Stimulated activated CD4-positive, alpha-beta T cell treated with anti-CD3 and anti-CD28 coated beads, Interleukin-4, amount 100 ng/mL, for 4 hours (primary cell): ENCODE measurements around the gene COL20A1.
"Not testable (repeated sequence)": the region's sequence is repeated elsewhere in the genome, so short reads cannot be mapped to it uniquely, and the experiment has no call there.

ENCODE experiments used
- DNase-seq, 2 experiments: peaks; one replicate each; pipeline ENCODE4 v3.0.0-alpha.2; 2020

The COL20A1 gene

DNA sequence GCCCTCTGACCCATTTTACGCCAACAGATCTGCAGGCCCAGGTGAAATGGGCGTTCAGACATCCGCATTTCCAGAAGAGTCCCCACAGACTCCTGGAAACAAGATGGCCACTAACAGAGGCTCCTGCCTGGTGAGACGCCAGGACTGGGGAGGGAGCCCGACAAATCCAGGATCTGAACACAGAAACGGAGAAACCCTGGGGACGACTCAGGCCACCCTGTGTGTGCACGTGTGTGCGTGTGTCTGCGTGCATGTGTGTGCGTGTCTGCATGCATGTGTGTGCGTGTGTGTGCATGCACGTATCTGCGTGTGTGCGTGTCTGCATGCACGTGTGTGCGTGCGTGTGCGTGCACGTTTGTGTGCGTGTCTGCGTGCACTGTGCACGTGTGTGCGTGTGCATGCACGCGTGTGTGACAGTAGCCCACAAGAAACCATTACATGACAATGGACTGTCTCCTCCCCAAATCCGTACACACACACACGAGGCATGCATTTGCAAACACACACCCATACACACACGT lies 43.3 kb downstream of the COL20A1 start:
- DNase-seq: no peak

DNA sequence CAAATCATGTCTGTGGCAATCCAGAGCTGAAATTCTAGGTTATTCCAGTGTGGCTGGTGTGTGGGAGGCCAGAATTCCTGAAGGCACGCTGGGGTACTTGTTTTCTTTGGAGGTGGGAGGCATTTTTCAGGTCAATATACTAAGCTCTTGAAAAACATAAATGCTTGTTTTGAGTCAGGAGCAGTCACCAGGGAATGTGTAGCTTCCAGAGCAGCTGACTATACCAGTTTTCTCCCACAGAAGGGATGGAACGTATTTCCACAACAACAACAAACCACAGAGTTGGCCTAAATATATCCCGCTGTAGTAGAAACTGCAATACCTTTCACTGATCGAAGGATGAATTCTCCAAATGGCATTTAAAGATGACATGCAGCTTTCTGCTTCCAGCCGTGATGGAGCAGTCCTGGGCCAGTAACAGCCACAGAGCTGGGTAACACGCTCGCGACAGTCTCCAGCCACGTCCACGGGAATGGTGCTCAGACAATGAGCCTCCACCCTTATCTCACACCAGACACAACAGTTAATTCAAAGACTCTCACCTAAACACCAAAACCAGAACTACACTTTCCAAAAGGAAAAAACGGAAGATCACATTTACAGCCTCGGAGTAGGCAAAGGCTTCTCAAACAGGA lies 44.9 kb downstream of the COL20A1 start:
- no peak for DNase-seq

DNA sequence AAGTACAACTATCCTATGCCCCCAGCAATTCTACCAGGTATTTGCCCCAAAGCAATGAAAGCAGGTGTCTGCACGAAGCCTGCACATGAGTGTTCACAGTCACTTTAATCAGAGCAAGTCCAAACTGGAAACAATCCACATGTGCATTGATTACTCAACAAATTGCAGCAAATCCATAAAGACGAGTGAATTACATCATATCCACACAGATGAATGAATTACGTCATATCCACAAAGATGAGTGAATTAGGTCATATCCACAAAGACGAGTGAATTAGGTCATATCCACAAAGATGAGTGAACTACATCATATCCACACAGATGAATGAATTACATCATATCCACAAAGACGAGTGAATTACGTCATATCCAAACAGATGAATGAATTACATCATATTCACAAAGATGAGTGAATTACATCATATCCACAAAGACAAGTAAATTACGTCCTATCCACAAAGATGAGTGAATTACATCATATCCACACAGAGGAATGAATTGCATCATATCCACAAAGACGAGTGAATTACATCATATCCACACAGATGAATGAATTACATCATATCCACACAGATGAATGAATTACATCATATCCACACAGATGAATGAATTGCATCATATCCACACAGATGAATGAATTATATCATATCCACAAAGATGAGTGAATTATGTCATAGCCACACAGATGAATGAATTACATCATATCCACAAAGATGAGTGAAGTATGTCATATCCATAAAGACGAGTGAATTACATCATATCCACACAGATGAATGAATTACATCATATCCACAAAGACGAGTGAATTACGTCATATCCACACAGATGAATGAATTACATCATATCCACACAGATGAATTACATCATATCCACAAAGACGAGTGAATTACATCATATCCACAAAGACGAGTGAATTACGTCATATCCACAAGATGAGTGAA lies 46.4 kb downstream of the COL20A1 start:
- DNase-seq: not testable (repeated sequence)

DNA sequence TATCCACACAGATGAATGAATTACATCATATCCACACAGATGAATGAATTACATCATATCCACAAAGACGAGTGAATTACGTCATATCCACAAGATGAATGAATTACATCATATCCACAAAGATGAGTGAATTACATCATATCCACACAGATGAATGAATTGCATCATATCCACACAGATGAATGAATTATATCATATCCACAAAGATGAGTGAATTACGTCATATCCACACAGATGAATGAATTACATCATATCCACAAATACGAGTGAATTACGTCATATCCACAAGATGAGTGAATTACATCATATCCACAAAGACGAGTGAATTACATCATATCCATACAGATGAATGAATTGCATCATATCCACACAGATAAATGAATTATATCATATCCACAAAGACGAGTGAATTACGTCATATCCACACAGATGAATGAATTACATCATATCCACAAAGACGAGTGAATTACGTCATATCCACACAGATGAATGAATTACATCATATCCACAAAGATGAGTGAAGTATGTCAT lies 47.2 kb downstream of the COL20A1 start:
- DNase-seq: not testable (repeated sequence)

DNA sequence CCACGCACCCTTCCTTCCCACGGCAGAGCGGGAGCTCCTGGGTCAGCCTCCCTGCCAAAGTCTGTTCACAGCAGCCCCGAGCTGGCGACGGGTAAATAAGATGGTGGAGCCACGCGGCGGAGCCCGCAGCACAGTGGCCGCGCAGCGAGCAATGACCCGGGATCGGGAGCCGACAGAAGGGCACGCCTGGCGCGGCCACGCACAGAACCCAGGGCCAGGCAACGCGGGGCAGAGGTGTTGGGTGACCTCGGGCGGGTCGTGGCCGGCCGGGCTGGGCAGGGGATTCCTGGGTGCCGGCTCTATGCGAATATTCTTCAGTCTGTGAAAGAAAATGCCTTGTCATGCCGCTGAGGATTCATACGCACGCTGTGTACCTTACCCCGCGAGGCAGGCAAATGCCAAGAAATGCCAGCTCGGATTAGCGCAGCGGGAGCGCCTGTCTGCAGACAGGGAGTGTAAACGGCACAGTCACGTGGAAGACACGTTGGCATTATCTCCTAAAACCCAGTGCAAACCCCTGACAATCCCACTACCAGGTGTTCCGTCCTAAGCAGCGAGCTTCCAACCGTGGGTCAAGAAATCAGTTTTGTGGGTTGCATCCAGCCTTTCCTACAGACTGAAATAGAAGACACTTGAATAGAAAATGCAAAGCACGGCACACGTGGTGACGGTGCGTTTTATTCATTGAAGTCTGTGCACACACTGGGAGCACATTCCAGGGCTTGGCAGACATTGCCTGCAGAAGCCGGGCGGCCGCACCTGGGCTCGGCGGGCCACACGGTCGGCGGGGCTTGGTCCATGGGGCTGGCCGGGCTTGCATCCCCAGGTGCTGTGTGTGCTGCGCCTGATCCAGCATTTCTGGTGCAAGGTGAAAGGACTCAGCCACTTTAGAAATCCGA lies 49.8 kb downstream of the COL20A1 start:
- no peak for DNase-seq

DNA sequence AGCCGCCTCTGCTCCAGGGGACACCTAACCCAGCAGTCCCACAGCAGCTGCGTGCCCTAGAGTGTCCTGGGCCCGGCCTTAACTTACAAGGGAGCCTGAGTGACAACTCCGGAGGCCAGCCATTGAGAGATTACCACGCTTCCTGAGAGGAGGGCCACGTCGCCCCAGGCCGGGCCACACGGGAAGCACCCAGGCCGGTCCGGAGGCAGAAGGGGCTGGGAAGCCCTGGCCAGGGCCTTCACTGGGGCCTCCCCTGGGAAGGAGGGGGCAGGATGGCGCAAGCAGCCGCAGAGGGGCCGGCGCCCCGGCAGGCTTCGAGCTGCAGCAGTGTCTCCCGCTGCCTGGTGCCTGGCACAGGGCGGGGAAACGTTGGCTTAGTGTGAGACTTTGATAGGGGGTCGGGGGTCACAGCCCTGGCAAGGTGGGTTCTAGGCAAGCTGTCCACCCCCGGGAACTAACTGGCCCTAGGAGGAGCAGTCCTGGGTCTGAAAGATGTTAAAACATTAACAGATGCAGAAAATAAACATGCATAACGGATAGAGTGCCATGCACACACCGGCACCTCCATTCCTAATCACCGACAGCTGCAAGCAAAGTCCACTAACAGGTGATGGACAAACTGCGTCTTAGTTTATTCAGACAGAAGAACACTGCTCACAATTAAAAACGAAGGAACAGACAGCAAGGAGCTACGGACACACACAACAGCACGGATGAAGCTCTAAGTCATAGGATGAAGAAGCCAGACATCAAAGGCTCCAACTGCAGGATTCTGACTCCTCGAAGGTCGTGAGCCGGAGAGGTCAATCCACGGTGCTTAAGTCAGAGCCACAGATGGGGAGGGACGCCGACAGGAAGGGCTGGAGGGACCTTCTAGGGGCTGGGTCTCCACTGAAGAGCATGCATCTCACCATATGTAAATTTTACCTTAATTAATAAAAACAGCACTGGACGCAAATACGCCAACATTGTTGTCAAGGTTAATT lies 50.8 kb downstream of the COL20A1 start:
- no peak for DNase-seq

DNA sequence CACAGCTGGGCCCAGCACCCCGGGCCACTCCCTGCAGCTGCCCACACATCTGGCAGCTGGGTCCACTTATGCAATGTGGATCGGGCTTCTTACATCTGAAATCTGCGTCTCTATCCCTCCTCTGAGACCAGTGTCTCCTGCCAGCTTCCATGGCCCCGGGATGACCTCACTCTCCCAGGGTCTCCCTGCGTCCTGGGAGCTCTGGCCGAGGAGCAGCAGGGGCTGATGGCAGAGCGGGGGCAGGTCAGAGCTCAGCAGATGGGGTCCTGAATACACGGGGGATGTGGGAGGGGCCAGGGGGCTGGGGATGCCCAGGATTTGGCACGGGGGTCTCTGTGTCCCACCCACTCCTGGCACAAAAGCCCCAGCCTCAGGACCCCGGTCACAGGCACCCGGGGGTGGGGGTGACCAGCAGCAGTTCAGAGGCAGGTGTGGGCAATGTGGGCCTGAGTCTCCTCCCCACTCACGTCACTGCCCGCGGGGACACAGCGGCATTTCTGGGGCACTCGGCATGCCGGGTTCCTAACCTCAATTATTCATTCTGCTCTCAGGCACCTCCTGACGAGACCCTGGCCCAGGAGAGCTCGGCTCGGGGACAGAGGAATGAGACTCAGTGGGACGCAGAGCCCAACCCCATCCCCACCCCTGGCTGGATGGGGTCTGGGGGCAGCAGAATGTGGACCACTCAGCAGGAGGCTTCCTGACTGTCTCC lies 51.8 kb downstream of the COL20A1 start:
- DNase-seq: no peak

DNA sequence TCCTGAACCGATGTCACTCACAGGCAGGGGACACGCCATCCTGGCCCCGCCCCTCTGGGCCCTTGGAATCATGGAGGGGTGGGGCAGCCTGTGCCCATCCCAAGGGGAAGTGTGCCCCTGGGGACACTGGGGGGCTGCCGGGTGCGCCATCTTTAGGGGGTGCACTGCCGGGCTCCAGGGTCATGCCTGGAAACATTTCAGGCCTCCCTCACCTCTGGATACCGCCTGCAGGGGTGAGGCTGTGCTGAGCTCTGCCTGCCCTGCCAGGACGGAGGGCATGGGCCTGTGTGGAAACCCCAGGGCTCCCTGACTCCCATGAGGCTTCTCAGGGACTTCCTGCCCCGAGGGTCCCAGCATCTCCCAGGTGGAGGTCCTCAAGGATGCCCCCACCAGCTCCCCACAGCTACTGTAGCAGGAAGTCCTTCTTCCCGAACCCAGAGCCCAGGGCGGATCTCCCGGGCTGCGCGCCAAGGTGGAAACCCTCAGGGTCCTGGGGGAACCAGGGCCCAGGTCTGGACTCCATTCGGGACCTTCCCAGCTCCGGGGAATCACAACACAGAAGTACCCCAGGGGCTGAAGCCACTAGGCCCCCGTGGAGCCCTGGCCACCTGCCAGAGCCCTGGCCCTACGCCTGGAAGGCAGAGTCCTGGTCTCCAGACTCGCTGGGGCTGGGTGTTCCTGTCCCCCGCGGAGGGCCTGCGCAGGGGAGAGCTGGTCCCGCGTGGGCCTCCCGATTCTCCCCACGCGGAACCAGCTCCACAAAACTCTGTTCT lies 52.5 kb downstream of the COL20A1 start:
- DNase-seq: no peak

DNA sequence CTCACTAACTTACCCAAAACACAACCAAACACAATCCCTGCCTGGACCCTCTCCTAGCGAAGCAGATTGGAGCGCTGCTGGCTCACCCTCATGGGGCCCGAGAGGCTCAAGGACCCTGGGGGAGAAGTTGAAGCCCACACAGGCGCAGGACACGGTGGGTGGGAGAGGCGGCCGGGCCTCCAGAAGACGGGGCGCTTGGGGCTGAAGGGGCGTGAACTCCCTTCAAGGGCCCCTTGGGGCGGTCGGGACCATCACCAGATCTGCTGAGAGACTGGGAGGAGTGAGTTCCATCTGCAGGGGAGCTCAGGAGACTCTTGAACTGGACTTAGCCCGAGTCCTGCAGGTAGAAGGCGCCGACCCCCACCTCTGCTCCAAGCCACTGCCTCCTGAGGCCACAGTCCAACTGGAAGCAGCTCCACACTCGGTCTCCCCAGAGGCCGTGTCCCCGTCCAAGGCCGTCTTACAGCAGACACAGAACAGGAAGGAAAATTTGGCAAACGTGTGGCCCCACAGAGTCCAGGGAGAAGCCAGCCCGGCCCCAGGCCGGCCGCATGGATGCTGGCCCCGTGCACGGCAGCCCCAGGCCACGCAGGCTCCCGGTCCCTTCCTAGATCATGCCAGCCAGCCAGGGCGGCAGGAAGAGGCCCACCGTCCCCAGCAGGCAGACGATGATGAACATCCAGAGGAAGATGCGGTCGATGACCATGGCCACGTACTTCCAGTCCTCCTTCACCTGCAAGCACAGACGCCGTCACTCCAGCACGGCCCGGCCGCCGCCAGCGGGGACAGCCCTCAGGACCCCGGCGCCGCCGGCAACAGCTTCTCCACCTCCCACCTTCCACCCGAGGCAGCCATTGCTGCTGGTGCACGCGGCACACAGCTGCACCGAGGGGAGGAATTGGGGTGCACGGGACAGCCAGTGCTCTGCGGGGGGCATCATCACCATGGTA lies 53.4 kb downstream of the COL20A1 start:
- no peak for DNase-seq

DNA sequence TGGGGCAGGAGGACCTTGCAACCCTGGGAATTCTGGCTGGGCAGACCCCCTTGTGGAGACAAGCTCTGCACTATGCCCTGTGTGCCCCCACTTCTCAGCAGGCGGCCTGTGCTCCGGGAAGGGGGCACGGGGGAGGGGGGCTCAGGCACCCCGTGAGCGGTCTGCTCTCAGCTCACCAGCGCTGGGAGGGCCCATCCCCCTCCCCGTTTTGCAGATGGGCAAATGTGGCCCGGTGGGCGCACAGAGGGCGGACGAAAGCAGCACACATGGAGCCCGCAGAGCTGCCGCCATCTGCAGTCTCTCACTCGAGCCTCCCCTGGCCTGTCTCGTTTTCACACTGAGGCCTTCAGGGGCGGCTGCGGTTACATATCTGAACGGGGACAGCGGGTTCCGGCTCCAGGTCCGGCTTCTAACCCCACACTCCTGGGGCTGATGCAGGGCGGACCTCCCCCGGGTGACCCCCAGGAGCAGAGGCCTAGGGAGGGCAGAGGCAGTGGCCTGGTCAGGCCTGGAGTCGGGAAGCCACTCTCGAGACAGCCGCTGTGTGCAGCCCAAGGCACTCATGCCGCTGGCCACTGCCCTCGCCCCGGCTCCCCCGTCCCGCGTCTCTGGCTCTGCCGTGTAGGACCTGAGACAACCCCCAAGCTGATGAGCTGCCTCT lies 54.2 kb downstream of the COL20A1 start:
- no peak for DNase-seq

DNA sequence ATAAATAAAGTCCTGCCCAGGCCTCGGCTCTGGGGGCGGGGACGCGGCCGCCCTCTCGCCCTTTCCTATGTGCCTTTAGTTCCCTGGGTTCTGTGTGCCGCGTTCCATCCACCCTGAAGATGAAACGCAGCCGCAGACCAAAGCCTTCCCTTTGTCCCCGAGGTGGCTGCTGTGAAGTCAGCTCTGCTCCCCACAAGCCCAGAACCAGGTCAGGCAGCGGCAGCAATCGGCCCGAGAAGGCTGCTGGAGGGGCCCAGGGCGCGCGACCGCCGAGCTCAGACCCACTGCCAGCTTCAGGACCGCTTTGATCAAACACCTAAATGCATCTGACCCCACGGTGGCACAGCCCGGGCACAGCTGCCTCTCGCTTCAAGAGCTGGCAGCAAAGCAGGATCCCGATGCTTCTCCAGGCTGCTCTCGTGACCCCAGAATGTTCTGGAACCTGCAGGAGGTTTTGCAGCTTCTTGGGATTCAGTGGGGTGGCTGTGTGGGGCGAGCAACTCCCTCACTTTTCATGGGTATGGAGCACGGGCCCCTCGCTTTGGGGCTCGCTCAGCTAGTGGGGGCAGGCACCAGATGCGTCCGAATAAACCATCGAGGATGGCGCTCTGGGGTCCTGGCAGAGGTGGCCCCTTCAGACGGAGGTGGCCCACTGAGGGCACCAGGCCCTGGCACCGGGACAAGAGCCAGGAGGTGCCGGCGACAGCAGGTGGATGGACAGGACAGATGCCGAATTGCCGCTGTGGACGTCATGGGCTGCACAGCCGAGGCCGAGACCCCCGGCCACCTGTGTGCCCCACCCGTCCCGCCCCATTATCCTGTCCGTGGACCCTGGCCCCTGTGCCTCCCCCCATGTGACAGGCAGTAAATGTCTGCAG lies 55.2 kb downstream of the COL20A1 start:
- DNase-seq: no peak

DNA sequence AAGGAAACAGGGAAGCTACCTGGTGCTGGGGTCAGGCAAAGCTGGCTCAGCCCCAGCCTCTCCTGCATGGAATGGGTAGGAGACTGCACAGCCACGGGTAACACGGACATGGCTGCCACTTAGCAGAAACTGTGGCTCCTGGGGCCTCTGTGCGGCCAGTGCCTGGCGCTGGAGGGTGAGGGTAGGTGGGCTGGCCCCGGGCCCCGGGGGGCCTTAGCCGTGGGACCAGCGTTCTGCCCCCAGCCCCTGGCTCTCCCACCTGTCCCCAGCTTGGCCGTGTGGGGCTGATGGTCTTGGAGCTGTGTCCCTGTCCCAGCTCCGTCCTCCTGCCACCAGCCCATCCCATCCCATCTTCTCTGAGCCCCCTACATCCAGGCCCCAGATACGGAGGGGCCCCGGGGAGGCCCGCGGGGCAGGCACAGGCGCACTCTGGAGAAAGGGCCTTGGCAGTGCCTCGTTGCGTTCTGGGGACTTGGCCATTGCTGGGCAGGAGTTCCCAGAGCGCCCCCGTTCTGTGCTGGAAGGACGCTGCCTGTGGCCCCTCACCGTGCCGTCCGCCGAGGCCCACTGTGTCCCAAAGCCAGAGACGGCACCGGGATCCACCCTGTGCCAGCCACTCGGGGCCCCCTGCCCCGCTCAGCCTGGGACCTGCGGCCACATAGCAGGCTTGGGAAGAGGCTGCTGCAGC lies 56.0 kb downstream of the COL20A1 start:
- no peak for DNase-seq

DNA sequence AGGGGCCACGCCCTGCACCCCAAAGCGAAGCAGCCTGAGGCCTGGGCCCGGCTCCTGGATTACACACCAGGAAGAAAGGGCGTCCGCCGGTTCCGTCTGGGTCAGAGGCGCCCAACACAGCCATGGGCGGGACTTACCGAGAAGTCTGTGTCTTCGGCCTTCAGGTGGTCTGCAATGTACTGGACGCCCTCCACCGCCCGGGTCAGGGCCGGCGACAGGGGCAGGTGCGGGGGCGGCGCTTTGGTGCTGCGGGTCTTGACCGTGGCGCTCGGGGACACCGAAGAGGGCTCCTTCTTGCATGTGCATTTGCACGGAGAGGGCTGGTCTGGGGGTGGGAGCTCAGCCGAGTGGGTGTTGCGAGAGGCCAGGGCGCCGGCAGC lies 56.5 kb downstream of the COL20A1 start:
- no peak for DNase-seq

DNA sequence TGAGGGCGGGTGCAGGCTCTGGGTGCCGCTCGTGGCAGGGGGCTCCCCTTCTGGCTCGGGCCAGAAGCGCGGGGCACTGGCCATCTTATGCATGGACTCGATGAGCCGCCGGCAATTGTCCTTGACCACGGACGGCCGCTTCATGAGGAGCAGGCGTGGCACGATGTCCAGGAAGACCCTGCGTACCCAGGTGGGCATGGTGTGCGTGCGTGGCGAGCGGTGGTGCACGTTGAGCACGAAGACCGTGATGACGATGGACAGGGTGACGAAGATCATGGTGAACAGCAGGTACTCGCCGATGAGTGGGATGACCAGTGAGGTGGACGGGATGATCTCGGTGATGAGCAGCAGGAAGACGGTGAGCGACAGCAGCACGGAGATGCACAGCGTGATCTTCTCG lies 57.2 kb downstream of the COL20A1 start:
- no peak for DNase-seq

DNA sequence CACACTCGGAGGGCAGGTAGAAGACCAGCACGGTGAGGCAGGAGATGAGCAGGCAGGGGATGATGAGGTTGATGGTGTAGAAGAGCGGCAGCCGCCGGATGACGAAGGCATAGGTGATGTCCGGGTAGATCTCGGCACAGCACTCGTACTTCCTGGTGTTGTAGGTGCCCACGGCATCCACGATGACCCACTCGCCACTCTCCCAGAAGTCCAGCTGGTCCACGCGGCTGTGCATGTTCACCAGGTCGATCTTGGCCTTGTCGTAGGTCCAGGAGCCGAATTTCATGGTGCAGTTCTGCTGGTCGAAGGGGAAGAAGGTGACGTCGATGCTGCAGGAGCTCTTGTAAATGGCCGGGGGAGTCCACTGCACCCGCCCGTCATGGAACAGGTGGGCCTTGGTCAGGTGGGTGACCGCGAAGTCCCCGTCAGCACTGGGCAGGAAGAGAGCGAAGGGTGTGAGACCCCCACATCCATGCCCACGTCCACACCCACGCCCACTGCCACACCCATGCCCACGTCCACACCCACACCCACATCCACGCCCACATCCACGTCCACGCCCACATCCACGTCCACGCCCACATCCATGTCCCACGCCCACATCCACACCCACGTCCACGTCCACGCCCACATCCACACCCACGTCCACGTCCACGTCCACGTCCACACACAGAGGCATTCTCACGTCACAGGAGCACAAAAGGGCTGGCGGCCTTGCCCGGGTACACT lies 57.8 kb downstream of the COL20A1 start:
- DNase-seq: no peak

DNA sequence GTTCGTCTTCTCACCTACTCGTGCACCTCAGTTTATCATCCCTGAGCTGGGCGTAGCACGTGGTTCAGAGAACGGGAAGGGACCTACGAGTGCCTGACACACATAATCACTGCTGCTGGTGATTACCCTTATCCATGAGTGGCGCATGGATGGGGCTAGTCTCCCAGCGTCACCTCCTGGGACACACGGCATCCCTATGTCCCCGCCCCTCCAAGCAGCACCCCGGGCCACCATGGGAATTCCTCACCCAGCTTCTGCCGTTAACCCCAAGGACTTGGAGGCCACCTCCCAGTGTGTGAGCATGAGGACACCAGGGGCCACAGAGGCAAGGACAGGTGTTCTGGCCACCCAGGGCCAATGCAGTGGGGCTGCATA lies 58.3 kb downstream of the COL20A1 start:
- DNase-seq: no peak
